ENCODE data around the gene CAMSAP2.

DNA sequence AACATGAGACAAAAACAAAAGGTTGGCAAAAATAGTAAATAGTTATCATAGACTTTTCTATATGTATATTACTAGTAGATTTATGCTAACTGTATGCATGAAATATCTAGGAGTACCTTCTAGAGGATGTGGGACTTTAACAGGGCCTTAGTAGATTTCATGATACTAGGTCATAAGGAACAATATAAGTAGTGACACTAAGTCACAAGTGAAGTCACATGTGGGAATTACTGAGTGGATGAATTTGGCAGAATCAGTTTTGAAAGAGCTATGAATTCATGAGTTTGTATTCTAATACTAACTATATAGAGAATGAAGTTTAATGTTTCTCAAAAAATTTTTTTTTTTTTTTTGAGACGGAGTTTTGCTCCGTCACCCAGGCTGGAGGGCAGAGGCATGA is 81.0 kb downstream of the CAMSAP2 start:
- TF ChIP-seq, protein P1, sequence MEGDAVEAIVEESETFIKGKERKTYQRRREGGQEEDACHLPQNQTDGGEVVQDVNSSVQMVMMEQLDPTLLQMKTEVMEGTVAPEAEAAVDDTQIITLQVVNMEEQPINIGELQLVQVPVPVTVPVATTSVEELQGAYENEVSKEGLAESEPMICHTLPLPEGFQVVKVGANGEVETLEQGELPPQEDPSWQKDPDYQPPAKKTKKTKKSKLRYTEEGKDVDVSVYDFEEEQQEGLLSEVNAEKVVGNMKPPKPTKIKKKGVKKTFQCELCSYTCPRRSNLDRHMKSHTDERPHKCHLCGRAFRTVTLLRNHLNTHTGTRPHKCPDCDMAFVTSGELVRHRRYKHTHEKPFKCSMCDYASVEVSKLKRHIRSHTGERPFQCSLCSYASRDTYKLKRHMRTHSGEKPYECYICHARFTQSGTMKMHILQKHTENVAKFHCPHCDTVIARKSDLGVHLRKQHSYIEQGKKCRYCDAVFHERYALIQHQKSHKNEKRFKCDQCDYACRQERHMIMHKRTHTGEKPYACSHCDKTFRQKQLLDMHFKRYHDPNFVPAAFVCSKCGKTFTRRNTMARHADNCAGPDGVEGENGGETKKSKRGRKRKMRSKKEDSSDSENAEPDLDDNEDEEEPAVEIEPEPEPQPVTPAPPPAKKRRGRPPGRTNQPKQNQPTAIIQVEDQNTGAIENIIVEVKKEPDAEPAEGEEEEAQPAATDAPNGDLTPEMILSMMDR (IDR thresholded peaks at IDR 0.05), result no peak
- TF ChIP-seq POLR2AphosphoS5 (IDR thresholded peaks at IDR 0.05), result no peak
